Measurements from ENCODE around the gene RARG.
A peak's percentile ranks its signal among the peaks of the same experiment; 100 is the strongest.

RARG gene

DNA sequence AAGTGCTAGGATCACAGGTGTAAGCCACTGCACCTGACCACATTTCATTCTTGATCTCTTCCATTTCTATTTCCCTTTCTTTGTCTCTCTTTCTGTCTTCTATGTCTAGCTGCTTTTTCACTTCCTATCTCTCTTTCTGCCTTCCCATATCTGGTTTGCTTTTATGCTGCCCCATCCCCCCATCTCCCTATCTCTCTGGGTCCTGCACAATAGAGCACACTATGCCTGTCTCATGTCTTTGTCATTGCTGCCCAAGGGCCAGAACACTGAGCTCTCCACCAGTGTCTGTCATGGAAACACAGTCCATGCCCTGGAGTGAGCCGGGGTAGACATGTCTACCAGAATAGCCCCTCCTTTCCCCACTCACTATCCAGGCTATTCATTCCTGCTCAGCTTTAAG is 12.3 kb upstream of the RARG start:
- DNase-seq = no peak

DNA sequence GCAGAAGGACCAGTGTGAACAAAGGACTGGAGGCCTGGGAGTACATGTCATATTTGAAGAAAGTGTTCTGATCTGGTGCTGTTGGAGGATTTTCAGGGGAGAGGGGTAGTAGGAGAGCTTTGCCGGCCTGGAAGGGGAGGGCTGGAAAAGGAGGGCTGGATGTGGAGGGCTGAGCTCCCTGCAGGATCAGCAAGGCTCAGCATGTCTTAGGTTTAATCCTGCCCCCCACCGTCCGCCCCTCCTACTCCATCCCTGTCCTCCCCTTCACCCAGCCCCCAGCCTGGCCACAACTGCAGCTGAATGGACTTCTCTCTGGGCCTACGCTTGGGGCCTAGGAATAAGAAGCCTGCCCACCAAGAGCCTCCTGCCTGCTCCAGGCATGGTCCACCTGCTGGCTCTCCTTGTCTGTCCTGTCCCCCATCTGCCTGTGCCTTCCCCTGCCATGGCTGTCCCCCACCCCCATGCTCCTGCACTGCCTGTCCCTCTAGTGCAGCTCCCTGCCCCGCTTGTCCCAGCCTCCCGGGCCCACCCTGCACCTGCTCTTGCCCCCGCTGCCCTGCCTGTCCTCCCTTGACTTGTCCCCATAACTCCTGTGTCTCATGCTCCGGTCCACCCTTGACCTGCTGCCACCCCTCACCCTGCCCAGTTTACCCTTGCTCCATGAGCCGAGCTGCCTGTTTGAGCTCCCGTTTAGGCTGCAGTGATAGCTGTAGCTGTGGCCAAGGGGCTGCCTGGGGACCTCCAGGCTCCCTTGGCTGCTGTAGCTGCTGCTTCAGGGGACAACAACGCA is 9.8 kb upstream of the RARG start:
- DNase-seq = no peak

DNA sequence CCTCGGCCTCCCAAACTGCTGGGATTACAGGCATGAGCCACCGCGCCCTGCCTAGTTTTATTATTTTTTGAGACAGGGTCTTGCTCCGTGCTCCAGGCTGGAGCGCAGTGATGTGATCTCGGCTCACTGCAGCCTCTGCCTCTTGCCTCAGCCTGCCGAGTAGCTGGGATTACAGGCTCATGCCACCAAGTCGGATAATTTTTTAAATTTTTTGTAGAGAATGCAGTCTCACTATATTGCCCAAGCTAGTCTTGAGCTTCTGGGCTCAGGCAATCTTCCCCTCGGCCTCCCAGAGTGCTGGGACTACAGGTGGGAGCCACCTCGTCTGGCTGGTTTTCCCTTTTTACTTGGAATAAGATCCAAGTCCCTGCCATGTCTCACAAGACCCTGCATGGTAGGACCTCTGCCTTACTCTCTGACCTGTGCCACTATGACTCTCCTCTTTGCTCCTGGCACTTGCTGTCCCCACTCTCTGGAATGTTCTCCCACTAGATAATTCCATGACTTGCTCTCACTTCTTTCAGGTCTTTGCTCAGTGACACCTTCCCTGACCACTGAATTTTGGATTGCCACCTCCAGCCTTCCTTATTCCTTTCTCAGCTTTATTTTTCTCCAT is 7.7 kb upstream of the RARG start:
- DNase-seq = no peak

DNA sequence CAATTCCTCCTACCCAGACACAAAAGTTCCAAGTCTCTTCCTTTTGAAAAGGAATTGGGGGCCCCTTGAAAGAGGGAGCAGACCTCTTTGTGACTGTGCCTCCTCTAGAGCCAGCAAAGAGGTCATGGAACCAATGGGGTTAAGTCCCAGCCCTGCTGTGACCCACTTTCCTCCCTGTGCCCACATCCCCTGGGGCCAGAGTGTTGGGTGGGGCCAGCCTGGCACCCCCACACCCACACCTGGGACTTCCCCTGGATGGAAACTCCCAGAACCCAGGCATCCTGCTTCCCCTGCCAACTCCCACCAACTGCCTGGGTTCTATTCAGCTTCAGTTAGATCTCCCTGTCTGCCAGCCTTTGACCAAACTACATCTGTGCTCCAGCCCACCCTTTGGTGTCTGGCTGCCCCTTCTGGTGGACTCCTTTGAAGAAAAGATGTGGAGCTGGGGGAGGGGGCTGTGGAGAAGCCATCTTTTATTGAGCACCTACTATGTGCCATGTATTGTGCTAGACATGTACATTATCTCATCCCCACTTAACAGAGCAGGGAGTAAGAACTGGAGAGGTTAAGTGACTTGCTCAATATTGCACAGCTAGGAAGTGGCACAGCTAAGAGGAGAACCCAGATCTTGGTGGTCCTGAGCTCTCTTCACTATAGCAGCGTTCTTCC is 4.6 kb upstream of the RARG start:
- no peak for DNase-seq

DNA sequence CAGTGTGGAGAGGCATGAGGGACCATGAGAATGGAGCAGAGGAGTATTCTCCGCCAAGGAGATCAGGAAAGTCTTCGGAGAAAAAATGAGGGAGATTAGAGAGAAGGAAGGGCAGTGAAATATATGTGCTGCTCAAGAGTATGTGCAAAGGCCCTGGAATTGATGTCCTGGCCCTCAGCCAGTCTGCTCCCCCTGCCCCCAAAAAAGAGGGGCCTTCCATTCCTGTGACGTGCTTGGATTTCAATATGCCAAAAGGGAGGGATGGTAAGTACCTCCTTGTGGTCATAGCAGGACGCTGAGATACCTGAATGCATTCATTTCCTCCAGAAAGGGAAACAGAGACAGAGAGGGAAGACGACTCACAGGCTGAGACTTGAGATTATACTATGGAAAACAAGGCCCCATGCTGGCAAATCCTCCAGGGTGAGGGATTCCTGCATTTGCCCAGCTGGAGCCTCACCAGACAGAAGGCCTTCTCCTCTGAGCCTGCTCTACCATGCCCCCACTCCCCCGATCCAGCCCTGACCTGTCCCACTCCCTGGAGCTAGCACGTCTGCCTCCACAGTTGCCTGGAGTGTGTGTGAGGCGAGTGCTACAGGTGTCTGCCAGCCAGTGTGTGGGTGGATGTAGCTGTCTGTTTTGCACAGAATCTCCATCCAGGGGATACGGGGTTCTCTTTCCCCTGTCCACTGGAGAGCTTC is 3.9 kb upstream of the RARG start:
- DNase-seq = no peak

DNA sequence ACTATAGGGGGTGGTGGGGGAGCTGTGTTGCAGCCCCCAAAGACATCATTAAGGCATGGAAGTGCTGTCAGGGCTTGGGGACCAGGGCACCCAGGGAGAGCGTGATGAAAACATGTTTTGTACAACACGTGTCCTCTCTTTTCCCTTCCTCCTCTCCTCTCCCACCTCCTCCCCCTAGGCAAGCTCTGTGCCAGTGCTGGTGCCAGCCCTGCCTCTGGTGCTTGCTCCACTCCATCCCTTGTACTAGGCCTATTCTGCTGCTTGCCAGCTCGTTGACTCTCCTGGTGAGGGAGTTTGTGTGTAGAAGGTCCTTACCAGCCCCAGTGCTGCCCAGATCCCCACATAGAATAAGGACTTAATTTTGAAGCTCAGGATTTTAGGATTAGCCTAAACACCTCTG is 3.2 kb upstream of the RARG start:
- no peak for DNase-seq

DNA sequence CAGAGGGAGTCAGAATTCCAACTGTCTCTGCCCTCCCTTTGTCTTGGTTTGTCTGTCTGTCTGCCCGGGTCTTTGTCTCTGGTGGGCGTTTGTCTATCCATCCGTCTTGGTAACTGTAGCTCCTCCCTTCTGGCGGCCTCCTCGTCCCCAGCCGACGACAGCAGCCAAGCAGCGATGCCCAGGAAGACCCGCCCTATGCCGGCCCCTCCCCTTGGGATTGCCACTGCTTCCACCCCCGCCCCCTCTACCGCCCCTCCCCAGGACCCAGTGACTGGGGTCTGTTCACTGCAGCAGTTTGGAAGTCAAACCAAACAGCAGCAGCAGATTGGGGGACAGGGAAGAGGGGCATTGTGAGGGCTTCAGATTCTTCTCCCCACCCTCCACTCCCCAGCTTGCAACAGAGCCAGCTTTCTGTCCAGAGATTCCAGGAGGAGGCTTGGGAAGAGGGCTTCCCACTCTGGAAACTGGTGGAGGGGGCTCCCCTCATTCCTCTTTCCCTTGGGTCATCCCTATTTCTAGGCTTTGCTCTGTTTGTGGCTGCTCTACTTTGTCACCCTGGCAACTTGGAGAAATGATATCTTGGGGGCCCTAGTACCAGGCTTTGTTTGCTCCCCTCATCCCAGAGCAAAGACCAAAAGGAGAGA is 2.4 kb upstream of the RARG start:
- DNase-seq = peak; percentile 83

DNA sequence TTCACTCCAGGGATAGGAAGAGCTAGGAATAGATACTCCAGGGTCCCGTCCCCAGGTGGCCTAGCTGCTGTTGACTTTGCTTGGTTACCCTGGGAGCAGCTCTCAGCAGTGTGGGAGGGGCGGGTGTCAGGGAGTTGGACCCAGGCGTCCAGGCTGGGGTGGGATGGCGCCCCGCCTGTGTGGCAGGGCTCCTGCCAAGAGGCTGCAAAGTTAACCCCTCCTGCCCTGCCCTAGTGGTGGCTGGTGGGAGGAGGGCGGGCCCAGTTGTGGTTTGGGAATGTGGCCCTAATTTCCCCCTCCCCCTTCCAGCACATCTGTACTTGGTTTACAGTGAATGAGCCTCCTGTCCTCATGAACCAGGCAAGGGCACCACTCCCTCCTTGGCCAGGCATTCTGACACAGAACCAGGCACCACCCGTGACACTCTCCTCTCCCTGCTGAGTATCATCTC is 1.7 kb upstream of the RARG start:
- DNase-seq = peak; percentile 52

DNA sequence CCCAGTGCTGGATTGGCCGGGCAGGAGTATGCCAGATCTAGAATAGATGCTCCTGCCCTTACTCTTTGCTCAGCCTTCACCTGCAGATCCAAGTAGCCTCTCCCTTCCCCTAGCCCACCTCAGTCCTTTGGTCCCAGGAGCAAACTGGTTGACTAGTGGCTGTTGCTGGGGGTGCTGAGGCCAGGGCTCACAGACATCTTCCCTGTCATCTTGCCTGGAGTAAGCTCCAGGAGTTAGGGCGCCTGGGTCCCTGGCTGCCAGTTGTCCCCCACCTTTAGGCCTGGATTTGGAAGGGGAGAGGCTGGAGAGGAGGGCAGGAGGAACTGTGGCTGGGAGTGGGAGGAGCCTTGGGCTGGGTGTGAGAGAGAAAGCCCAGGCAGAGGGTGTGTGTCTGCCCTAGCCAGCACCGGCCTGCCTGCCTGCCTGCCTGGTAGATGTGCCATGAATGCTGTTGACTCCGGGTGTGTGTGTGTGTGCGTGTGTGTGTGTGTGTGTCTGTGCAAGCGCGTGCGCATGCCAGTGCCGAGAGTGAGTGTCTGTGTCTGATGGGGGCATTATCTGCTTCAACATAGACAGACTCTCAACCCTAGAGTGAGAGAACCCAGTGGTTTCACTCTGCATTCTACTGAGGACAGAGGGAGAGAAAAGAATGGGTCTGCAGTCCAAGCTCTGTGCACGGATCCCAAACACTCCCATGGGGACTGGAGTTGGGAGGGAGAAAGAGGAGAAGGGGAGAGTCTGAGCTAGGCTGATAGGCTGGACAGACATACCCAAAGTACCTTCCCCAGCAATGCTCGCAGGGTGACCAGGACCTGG is 845 bp upstream of the RARG start:
- peak; percentile 69 for DNase-seq

DNA sequence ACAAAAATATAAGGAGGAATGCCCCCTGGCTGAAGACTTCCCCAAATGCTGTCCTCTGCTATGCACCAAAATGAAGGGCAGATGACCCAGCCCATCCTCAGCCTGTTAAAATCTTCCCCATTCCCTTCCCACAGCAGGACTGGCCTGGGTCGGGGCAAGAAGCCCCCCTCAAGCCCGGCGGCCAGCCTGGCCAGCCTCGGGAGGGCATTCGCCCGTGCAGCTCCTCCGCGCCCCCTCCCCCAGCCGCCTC is 413 bp downstream of the RARG start:
- no peak for DNase-seq

DNA sequence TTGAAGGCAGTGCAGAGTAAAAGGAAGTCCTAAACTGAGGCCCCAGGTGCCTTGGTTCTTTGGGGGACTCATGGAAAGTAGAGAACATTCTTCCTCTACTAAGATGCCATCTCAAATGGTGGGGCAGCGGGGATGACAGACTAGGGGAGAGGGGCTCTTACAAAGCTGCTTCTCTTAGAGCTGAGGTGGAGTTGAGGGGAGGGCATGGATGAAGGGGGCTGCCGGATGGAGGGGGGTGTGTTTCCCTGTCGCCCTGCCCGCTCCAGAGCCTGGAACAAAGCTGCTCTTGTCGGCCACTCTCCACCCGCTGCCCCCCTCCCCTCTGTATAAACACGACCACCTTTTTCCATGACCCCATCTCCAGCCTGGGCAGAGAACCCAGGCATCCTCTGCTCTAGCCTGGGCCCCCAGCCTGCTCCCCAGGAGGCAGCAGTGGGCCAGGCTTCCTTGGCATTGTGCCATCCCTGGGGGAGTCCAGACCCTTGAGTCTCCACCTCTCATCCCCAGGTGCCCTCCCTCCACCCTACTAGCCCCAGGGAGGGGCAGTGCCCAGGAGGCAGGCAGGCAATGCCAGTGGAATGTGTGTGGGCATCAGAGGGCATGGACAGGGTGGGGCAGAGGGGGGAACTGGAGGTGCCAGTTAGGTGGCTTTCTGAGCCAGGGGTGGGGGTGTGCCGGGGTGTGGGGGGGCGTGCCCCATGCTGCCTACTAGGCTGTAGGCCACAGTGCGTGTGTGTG is 1.7 kb downstream of the RARG start:
- DNase-seq = peak; percentile 64

DNA sequence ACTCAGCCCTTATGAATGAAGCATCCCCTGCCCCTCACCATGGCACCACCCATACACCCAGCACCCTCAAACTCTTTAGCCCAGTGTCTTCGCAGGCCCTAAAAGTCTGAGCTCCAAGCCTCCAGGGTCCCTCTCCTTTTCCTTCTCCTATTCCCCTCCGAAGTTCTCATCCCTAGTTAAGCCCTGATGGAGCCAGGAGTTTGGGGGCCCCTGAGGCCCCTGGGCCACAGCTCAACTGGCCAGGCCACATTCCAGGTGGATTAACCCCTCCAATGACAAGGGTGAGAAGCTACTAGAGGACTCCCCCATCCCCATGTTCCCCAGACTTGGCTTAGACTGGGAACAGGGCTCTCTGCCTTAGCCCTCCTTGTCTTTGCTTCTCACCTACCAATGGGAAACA is 2.6 kb downstream of the RARG start:
- no peak for DNase-seq

DNA sequence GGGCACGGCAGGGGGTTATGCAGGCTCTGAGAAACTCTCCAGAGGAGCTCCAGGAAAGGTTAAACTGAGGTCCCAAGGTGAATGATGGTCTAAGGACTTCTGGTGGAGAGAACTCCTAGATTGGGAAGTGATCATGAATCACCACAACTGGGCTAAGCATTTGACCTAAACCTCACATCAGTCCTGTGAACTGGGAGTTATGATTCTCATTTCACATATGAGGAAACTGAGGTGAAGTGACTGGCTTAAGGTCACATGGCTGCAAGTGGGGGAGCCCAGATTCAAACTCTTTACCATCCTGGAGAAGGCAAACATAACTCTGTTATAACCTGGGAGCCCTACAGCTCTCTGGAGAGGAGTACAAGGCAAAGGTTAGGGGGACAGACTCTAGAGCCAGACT is 4.2 kb downstream of the RARG start:
- DNase-seq = no peak

DNA sequence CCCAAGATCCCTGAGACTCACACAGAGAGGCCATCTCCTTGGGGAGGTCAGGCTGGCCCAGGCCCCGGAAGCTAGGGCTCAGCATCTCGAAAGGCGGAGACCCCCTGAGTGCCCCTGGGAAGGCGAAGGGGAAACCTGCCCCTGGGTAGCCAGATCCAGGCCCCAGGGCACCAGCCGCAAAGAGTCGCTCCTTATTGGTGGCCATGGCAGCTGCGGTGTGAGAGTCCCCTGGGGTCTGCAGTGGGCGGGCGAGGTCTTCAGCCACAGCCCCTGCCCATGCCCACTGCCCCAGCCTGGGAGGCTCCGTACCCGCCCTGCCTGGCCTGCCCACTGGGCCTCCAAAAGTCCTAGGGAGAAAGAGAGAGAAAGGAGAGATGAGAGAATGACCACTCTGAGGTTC is 4.7 kb downstream of the RARG start:
- no peak for DNase-seq

DNA sequence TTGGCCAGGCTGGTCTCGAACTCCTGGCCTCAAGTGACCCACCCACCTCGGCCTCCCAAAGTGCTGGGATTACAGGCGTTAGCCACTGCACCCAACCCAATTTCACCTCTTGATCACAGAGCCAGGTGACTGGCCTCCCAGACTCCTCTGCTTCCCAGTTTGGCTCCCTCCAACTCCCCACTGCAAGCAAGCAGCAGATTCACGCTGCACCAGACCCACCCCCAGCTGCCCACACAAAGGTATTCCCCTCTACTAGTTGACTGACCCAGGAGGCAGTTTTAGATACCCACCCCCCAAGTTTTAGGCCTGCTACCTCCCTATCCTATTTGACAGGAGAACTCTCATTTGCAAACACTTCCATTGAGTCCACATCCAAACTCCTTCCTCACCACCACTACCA is 5.2 kb downstream of the RARG start:
- no peak for DNase-seq

DNA sequence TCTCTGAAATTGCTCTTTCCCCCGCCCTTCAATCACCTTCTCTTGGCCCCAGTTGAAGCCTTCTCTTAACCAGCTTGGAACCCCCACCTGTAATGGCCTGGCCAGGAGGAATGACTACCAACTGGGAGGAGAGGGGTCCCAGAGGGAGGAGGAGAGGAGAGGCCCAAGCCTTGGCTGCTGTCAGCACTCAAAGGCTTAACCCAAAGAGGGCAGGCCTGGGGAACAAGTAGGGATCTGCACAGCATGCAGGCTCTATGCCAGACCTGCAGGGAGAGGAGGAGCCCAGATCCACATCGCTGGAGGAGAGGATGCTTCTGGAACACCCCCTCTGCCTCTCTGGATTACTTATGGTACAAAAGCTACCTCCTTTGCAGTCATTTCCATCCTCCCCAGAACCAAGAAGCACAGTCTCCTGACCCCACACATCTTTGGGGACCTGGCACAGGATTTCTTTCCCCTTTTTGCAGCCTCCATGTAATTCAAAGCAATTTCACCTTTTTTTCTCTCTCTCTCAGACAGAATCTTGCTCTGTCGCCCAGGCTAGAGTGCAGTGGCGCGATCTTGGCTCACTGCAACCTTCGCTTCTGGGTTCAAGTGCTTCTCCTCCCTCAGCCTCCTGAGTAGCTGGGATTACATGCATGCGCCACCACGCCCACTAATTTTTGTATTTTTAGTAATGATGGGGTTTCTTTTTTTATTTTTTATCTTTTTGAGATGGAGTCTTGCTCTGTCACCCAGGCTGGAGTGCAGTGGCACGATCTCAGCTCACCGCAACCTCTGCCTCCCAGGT is 6.2 kb downstream of the RARG start:
- DNase-seq = peak; percentile 52

DNA sequence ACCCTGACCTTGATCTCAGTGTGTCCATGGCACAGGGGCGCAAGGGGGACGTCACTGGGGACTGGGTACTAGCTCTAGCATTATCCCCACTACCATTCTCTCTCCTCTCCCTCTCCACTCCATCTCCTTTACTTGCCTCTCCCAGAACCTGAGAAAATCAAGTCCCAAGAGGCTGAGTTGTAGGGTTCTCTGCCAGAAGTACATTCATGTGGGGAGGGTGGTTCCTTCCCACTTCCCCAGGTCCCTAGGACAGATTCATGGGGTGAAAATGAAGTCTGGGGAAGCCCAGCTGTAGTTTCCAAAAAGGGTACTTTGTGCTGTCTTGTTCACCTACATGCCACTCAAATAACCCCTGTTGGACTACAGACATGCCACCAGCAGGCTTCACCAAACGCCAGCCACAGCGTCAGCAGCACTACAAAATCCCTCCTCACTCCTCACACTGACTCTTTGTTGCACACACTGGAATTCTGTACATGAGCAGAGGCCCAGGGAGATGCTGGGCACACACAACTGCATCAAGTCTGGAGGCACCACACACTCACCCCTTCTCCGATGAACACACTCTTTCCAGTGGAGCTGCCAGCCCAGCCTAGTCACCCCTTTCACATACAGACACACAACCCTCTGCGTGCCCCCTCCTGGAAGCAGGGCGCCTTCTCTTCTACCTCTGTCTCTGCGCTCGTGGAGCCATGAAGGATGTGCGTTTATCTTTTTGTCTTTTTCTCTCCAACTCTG is 6.9 kb downstream of the RARG start:
- DNase-seq = peak; percentile 84

DNA sequence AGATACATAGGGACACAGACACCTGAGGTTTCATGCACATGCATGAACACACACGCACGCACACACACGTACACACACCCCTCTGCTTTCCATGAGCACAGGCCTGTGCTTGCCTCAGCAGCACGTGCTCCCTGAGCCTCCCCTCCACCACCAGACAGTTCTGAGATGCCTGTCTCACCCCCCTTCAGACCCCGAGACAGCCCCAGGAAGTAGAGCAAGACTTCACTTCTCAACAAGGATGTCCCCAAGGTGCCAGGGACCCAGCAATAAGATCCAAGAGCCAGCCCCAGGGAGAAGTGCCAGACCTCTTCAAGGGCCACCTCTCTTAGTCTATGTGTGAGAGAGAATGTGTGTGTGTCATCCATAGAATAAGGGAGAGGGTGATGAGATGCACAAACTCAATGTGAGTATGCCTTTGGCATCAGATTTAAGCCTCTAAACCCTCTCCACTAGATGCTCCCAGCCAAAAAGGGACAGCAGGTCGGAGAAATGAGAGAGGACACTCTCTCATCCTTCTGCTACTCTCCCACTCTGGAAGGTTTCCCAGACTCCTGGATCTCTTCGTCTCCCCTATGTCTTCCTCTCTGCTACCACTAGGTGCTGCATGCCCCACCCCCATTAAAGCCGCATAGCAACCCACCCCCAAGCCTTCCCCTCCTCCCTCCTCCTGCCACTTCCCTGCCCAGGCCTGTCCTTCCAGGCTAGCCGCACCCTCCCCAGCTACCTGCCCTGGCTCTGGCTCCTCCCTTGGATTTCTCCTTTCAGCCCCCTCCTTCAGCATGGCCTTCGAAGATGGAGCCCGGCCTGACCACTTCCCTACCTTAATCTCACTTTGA is 7.7 kb downstream of the RARG start:
- peak; percentile 46 for DNase-seq

DNA sequence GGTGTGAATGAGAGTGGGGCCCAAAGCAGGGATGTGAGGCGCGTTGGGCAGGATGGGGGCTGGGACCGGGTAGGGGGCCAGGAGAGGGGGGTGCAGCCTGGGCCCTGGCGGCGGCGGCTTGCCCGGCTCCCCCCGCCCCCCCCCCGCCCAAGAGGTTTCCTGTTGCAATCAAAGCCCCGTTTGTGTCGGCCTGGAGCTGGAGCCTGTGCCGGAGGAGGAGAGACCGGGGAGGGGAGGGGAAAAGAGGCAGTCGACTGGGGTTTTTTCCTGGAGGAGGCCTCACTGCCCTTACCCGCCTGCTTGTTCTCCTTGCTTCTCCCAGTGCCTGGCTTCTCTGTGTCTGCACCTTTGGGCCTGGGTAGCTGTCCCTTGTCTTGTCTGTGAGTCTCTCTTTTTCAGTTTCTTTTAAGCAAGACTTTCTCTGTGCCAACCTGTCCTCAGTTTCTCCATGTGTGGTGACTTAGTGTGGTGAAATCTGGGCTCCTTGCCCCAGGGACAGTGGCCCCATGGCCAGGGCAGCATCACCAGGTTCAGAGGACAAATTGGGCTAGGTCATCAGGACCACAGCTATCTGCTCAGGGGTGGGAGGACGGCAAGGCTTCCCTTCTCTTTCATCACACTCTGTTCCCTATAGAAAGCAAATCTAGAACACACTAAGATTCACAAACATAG is 8.5 kb downstream of the RARG start:
- peak; percentile 86 for DNase-seq
